Activated naive CD8-positive, alpha-beta T cell treated with anti-CD3 and anti-CD28 coated beads, Interleukin-2, amount 50 U/mL, for 24 hours (primary cell): Measurements from ENCODE around the gene RAB26.

Experiments used
- ATAC-seq: fragments of 150-1000 bp; cut with Tn5 transposase; one replicate; pipeline ENCODE4 v1.10.0; 2021
- DNase-seq: peaks from one replicate; pipeline ENCODE4 v3.0.0; 2021
- H3K27ac Mint-ChIP-seq: one replicate; pipeline ENCODE4 v1.8.0; 2021; ENCODE audit warnings: mild to moderate bottlenecking, mixed read lengths
- H3K27me3 Mint-ChIP-seq: one replicate; pipeline ENCODE4 v1.8.0; 2021; ENCODE audit warnings: mixed read lengths
- H3K36me3 Mint-ChIP-seq: one replicate; pipeline ENCODE4 v1.8.0; 2021; ENCODE audit warnings: low read depth, mixed read lengths
- H3K4me1 Mint-ChIP-seq: one replicate; pipeline ENCODE4 v1.8.0; 2021; ENCODE audit warnings: mixed read lengths
- H3K4me3 Mint-ChIP-seq: one replicate; pipeline ENCODE4 v1.8.0; 2021; ENCODE audit warnings: mild to moderate bottlenecking, moderate library complexity, mixed read lengths
- H3K9me3 Mint-ChIP-seq: one replicate; pipeline ENCODE4 v1.8.0; 2021; ENCODE audit warnings: mixed read lengths

RAB26 gene

DNA sequence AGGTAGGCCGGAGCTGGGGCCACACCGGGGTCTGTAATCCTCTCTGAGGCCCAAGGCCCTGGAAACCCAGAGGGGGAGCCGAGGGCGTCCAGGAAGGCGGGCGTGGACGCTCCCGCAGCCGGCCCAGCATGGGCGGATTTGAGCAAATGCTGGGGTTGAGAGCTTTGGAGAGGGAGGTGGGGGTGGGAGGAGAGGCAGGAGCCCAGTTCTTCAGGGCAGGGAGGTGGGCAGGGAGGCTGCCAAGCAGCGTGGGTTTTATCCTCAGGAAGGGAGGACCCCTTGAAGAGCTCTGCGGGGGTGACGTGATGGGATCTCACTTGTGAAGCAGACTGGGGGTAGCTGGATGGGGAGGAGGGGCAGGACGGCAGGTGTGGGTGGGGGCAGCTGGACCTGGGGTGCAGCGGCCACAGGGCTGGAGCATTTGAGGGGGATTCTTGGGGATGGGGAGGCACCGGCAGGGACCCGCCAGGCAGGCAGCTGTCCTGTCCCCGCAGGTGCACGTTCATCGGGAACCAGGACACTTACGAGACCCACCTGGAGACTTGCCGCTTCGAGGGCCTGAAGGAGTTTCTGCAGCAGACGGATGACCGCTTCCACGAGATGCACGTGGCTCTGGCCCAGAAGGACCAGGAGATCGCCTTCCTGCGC is 24.4 kb downstream of the RAB26 start:
- Mint-ChIP-seq H3K27ac (no peak overlapping the region), H3K4me1 (no peaks in the 10 kb centered on the region), H3K4me3 (no peak overlapping the region), H3K9me3 (no peaks in the 10 kb centered on the region), H3K36me3 (peaks cover 18% of the 10 kb centered on the region), H3K27me3 (no peaks in the 10 kb centered on the region)
- DNase-seq: no peak
- no peak for ATAC-seq

DNA sequence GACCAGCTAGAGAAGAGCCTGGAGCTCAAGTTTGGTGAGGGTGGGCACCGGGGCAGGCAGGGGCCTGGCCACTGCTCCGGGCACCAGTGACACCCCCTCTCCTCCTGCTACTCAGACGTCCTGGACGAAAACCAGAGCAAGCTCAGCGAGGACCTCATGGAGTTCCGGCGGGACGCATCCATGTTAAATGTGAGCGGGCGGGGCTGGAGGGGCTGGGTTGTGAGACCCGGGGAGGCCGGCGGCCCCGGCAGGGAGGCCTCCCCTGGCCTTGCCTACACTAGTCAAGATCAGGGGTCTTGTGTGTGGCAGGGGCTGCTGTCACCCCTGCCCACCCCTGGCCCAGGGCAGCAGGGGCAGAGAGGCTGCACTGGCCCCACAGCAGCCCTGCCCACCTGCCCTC is 24.9 kb downstream of the RAB26 start:
- Mint-ChIP-seq H3K36me3 (peaks cover 16% of the 10 kb centered on the region), H3K27me3 (no peaks in the 10 kb centered on the region), H3K4me3 (no peak overlapping the region), H3K9me3 (no peaks in the 10 kb centered on the region), H3K4me1 (no peaks in the 10 kb centered on the region), H3K27ac (no peak overlapping the region)
- DNase-seq: no peak
- no peak for ATAC-seq

DNA sequence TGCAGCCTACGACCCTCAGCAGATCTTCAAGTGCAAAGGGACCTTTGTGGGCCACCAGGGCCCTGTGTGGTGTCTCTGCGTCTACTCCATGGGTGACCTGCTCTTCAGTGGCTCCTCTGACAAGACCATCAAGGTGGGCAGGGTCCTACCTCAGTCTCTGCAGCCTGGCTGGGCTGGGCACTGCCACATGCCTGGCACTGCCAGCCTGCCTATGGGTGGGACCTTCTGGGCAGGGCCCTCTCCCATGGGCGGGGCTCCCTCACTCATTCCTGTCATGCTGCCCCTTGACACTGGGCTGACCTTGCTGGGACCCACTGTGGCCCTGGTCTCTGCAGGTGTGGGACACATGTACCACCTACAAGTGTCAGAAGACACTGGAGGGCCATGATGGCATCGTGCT is 25.5 kb downstream of the RAB26 start:
- H3K4me3 Mint-ChIP-seq: no peak overlapping the region
- no peak for ATAC-seq
- H3K9me3 Mint-ChIP-seq: no peaks in the 10 kb centered on the region
- H3K36me3 Mint-ChIP-seq: peaks cover 16% of the 10 kb centered on the region
- no peak for DNase-seq
- H3K27ac Mint-ChIP-seq: no peak overlapping the region
- H3K27me3 Mint-ChIP-seq: no peaks in the 10 kb centered on the region
- H3K4me1 Mint-ChIP-seq: no peaks in the 10 kb centered on the region

DNA sequence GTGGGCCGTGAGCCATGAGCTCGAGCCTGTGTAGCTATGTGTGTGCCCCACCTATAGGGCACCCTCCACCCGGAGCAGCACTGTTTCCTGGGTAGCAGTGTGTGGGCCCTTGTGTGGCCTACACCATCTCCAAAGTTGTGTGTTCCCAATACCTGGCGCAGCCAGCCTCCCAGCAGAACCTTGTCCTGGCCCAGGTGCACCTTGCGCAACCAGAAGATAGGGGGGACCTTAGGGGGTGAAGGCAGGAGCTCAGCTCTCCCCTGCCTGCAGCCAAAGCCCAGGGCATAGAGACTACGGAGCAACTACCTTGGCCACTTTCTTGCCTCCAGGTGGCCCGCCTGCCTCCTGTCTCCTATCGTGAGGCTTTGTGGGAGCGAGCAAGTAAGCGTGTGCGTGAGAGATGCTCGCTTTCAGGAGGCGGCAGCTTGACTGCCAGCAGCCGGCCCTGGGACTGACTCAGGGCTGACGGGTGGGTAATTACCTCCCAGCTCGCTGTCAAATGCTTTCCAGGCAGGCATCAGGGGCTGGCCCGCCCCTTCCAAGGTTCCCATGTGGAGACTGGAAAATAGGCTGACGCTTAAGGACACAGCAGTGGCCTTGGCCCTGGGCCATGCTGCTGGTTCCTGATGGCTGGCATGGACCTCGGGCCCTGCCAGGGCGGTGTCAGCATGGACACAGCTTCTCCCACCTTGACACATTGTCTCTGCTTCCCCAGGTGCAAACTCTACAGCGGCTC is 26.1 kb downstream of the RAB26 start:
- DNase-seq (no peak), ATAC-seq (no peak)
- Mint-ChIP-seq H3K9me3 (no peaks in the 10 kb centered on the region), H3K4me3 (no peak overlapping the region), H3K36me3 (peaks cover 16% of the 10 kb centered on the region), H3K27me3 (no peaks in the 10 kb centered on the region), H3K27ac (no peak overlapping the region), H3K4me1 (no peaks in the 10 kb centered on the region)

DNA sequence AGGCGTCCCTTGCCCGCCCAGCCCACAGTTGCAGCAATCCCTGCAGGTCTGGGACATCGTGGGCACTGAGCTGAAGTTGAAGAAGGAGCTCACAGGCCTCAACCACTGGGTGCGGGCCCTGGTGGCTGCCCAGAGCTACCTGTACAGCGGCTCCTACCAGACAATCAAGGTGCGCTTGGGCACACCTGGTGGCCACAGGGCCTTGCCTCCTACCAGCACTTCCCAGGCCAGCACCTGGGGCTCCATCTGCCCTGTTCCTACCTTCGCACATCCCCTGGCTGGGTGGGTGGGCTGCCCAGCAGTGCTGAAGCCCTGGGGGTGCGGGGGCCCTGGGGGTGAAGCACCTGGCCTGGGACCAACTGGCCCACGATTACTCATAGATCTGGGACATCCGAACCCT is 27.0 kb downstream of the RAB26 start:
- no peaks in the 10 kb centered on the region for H3K4me1 Mint-ChIP-seq
- no peak overlapping the region for H3K4me3 Mint-ChIP-seq

DNA sequence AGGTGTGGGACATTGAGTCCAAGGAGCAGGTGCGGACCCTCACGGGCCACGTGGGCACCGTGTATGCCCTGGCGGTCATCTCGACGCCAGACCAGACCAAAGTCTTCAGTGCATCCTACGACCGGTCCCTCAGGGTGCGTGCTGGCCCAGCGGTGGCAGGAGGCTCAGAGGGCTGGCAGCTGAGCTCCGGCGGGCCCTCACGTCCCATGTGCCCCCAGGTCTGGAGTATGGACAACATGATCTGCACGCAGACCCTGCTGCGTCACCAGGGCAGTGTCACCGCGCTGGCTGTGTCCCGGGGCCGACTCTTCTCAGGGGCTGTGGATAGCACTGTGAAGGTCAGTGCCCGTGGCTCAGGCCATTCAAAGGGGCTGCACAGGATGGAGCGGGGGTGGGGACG is 27.6 kb downstream of the RAB26 start:
- Mint-ChIP-seq H3K4me3 (no peak overlapping the region), H3K36me3 (peaks cover 16% of the 10 kb centered on the region), H3K4me1 (no peaks in the 10 kb centered on the region), H3K9me3 (no peaks in the 10 kb centered on the region), H3K27me3 (no peaks in the 10 kb centered on the region), H3K27ac (no peak overlapping the region)
- ATAC-seq: no peak
- DNase-seq: no peak

More for the DNA sequence above, 27.0 kb downstream of the RAB26 start:
- Mint-ChIP-seq H3K27me3 (no peaks in the 10 kb centered on the region), H3K36me3 (peaks cover 16% of the 10 kb centered on the region), H3K27ac (no peak overlapping the region), H3K9me3 (no peaks in the 10 kb centered on the region)
- DNase-seq: no peak
- no peak for ATAC-seq

DNA sequence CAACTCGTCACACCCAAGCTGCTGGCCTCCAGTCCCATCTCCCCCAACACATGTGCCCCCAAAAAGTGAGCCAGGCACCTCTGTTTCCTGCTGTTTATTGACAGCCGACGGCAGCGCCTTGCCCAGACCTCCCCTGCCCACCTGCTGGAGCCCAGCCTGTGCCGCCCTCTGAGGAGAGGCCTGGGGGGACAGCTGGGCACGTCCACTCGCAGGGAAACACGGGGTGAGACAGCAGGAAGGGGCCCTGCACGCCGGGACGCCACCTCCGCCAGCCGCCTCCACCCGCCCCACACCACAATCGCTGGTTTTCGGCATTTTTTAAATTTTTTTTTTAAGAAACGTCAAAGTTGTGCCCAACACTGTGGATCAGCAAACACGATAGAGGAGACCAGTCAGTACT is 28.7 kb downstream of the RAB26 start:
- Mint-ChIP-seq H3K27ac (no peak overlapping the region), H3K9me3 (no peaks in the 10 kb centered on the region), H3K36me3 (peaks cover 13% of the 10 kb centered on the region), H3K4me1 (no peaks in the 10 kb centered on the region), H3K27me3 (no peaks in the 10 kb centered on the region), H3K4me3 (no peak overlapping the region)
- no peak for ATAC-seq
- DNase-seq: no peak

DNA sequence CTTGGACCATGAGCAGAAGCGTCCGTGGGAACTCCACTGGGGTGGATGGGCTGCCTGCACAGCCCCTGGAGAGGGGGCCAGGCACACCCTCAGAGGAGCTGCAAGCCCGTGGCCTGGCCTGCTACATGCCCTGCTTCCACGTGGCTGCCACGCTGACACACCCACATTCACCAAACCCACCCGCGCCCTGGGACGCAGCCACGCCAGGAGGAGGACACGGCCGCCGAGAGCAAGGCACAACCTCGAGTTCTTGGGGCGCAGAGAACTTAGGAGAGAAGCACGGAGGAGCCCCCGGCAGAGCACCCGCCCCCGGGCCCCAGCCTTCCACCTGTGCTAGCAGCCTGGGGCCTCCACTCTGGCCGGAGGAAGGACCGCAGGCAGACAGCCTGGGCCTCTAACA is 29.1 kb downstream of the RAB26 start:
- Mint-ChIP-seq H3K27me3 (no peaks in the 10 kb centered on the region), H3K4me3 (no peak overlapping the region), H3K36me3 (peaks cover 13% of the 10 kb centered on the region), H3K27ac (no peak overlapping the region), H3K9me3 (no peaks in the 10 kb centered on the region), H3K4me1 (no peaks in the 10 kb centered on the region)
- DNase-seq (no peak), ATAC-seq (no peak)

DNA sequence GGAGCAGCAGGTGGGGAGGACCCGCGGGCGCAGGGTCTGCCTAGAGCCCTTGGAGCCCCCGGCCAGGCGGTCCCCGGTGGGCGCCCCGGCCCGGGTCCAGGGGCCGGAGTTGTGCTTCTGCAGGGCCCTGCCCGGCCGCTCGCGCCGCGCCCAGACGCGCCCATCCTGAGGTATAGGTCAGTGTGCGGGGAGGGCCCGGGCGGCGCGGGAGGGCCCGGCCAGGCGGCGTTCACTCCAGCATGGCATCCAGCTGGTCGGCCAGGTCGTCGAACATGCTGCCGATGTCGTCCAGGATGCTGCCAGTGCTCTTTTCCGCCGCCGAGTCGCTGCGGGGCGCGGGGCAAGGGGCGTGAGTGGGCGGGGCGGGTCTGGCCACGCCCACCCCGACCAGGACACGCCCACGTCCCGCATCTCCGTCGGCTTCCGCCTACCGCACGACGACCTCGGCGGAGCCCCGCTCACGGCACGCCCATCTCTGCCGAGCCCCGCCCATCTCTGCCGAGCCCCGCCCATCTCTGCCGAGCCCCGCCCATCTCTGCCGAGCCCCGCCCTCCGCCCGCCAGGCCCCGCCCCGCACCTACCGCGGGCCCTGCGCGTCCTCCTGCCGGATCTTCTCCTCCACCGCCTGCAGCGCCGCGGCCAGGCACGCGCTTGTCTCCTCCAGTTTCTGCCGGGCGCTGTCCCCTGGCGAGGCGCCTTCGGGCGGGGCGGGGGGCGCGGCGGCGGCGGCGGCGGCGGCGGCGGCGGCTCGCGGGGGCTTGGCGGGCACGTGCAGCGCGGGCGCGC is 30.1 kb downstream of the RAB26 start:
- DNase-seq (peak; percentile 40), ATAC-seq (peak; percentile 25)
- H3K4me1 Mint-ChIP-seq: no peaks in the 10 kb centered on the region
- H3K36me3 Mint-ChIP-seq: peaks cover 9% of the 10 kb centered on the region
- H3K4me3 Mint-ChIP-seq: no peak overlapping the region
- H3K27me3 Mint-ChIP-seq: no peaks in the 10 kb centered on the region
- H3K27ac Mint-ChIP-seq: no peak overlapping the region
- no peaks in the 10 kb centered on the region for H3K9me3 Mint-ChIP-seq

DNA sequence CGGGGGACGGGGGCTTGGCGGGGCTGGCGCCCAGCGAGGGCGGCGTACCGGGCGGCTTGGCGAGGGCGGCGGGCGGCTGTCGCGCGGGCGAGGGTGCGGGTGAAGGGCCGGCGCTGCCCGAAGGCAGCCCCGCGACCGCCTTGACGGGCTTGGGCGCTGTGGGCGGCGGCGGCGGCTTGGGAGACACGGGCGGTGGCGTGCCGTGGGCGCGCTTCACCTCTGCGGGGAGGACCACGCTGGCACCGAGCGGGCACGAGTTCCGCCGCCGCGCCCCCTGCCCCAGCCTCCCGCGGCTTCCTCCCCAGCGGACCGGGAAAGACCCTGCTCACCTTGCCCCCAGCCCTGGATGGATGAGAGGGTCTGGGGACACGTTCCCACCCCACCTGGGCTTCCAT is 30.7 kb downstream of the RAB26 start:
- ATAC-seq (no peak), DNase-seq (no peak)
- no peak overlapping the region for H3K27ac Mint-ChIP-seq
- peaks cover 6% of the 10 kb centered on the region for H3K36me3 Mint-ChIP-seq
- no peaks in the 10 kb centered on the region for H3K27me3 Mint-ChIP-seq
- H3K4me1 Mint-ChIP-seq: no peaks in the 10 kb centered on the region
- H3K9me3 Mint-ChIP-seq: no peaks in the 10 kb centered on the region
- H3K4me3 Mint-ChIP-seq: no peak overlapping the region

DNA sequence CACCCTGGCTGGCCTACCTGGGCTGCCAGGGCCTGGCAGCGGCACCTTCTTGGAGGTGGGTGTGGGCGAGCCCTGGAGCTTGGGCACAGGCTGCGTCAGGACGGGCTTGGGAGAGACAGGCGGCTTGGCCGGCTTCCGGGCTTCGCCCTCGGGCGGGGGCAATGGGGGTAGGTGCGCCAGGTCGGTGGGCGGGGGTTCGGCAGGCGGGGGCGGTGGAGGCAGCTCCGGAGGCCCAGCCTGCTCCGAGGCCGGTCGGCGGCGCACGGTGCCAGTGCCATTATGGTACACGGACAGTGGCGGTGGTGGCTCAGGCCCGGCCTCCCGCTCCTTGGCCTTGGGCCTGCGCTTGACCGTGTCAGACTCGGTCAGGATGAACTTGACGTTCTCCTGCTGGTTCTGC is 31.2 kb downstream of the RAB26 start:
- Mint-ChIP-seq H3K27me3 (no peaks in the 10 kb centered on the region), H3K4me1 (no peaks in the 10 kb centered on the region), H3K36me3 (peaks cover 6% of the 10 kb centered on the region), H3K9me3 (no peaks in the 10 kb centered on the region), H3K27ac (no peak overlapping the region), H3K4me3 (no peak overlapping the region)
- no peak for ATAC-seq
- DNase-seq: no peak

DNA sequence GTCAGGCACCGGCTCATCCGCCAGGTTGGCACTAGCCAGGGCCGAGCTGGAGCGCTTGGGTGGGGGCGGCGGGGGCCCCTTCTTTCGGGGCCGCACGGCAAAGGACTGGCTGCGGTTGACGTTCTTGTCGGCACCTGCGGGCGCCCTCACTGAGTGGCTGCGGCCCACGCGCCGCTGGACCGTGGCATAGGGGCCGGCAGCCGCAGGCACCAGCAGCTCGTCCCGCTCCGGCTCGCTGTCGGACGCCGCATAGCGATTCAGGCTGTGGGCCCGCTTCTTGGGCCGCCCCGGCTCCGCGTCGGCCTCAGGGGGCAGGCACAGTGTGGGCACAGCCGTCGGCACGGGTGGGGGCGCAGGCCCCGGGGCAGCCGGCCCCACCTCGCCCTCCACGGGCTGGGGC is 32.0 kb downstream of the RAB26 start:
- DNase-seq (no peak), ATAC-seq (no peak)
- no peaks in the 10 kb centered on the region for H3K27me3 Mint-ChIP-seq
- H3K9me3 Mint-ChIP-seq: no peaks in the 10 kb centered on the region
- no peaks in the 10 kb centered on the region for H3K4me1 Mint-ChIP-seq
- H3K36me3 Mint-ChIP-seq: peaks cover 3% of the 10 kb centered on the region
- H3K27ac Mint-ChIP-seq: no peak overlapping the region
- H3K4me3 Mint-ChIP-seq: no peak overlapping the region

DNA sequence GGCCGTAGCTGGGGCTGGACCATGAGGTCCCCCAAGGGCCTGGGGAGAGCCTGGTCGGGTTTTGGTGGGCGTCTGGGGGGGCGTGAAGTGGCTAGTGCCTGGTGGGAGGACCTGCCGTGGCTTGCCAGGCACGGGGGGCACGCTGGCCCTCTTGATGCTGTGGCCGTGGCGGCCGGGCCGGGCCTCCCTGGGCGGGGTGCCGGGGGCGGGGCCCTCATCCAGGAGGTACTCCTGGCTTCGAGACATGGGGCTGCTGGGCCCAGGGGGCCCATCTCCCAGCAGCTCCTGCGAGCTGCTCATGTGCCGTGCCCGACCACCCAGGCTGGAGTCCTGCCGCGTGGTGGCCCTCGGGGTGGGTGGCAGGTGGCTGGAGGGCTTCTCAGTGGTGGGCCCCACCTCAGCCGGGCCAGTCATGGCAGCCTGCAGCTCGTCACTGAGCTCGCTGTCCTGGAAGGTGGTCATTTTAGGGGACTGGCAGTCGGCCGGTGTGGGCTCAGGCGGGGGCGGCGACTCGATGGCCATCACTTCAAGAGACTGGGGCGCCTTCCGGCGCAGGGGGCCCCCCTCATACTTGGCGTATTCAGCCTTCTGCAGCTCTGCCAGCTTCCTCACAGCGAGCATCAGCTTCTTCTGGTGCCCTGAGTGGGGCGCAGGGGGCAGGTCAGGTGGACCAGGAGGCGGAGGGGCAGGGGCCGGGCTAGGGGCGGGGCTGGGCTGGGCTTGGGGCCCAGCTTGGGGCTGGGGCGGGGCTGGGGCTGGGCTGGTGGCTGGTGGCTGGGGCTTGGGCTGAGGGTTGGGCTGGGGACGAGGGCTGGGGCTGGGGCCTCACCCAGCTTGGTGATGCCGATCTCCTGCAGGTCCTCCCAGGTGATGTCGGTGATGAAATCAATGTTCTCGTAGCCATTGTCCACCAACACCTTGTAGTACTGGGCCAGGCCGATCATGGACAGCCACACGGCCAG is 32.8 kb downstream of the RAB26 start:
- Mint-ChIP-seq H3K27ac (no peak overlapping the region), H3K4me1 (no peaks in the 10 kb centered on the region), H3K9me3 (no peaks in the 10 kb centered on the region), H3K36me3 (no peaks in the 10 kb centered on the region), H3K4me3 (no peak overlapping the region), H3K27me3 (no peaks in the 10 kb centered on the region)
- DNase-seq (no peak), ATAC-seq (no peak)

DNA sequence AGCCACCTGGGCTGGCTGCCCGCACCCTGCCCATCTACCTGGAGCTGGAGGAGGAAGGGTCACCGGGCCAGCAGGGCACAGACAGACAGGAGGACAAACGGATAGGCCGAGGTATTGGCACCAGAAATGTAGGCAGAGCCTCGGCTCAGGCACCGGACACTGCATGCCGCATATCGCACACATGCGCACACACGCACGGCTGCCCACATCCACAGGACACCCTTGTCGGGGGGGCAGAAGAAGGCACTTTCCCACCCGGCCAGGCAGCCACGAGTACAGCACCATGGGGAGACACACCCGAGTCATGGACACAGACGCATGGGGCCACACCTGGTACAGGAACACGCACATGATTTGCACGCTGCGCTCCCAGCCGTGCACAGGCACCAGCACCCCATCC is 33.5 kb downstream of the RAB26 start:
- H3K9me3 Mint-ChIP-seq: no peaks in the 10 kb centered on the region
- no peaks in the 10 kb centered on the region for H3K4me1 Mint-ChIP-seq
- no peak for DNase-seq
- no peak overlapping the region for H3K4me3 Mint-ChIP-seq
- no peaks in the 10 kb centered on the region for H3K36me3 Mint-ChIP-seq
- no peak for ATAC-seq
- no peaks in the 10 kb centered on the region for H3K27me3 Mint-ChIP-seq
- no peak overlapping the region for H3K27ac Mint-ChIP-seq
